ENCODE measurements around the gene UBR2.
"Not testable (repeated sequence)": the region's sequence is repeated elsewhere in the genome, so short reads cannot be mapped to it uniquely, and the experiment has no call there.

UBR2 gene

GRCh38 chr6:42555477-42556457, 8.1 kb upstream of the UBR2 start:
- DNase-seq, result no peak

GRCh38 chr6:42556462-42556861, 7.4 kb upstream of the UBR2 start:
- DNase-seq, result no peak

GRCh38 chr6:42559276-42559675, 4.6 kb upstream of the UBR2 start:
- not testable (repeated sequence) for DNase-seq

- no peak for DNase-seq
Measured at GRCh38 chr6:42561986-42562385, 1.8 kb upstream of the UBR2 start.

- no peak for DNase-seq
Measured at GRCh38 chr6:42562788-42563405, 932 bp upstream of the UBR2 start.

GRCh38 chr6:42564506-42564825, 637 bp downstream of the UBR2 start:
- DNase-seq, result no peak

GRCh38 chr6:42565823-42566613, 2.2 kb downstream of the UBR2 start:
- DNase-seq, result no peak

GRCh38 chr6:42566614-42567208, 2.9 kb downstream of the UBR2 start:
- DNase-seq, result no peak

- not testable (repeated sequence) for DNase-seq
Measured at GRCh38 chr6:42567237-42567636, 3.4 kb downstream of the UBR2 start.

GRCh38 chr6:42569102-42570028, 5.5 kb downstream of the UBR2 start:
- no peak for DNase-seq

GRCh38 chr6:42571611-42572342, 7.9 kb downstream of the UBR2 start:
- DNase-seq, result no peak

GRCh38 chr6:42572523-42572922, 8.7 kb downstream of the UBR2 start:
- DNase-seq, result no peak

GRCh38 chr6:42576538-42576937, 12.7 kb downstream of the UBR2 start:
- DNase-seq, result not testable (repeated sequence)

GRCh38 chr6:42598300-42598699, 34.5 kb downstream of the UBR2 start:
- DNase-seq, result no peak

- DNase-seq, result no peak
Measured at GRCh38 chr6:42599558-42599957, 35.7 kb downstream of the UBR2 start.

- DNase-seq, result no peak
Measured at GRCh38 chr6:42604150-42604549, 40.3 kb downstream of the UBR2 start.

- DNase-seq, result not testable (repeated sequence)
Measured at GRCh38 chr6:42604699-42605098, 40.9 kb downstream of the UBR2 start.

- no peak for DNase-seq
Measured at GRCh38 chr6:42610416-42610815, 46.6 kb downstream of the UBR2 start.

- DNase-seq, result no peak
Measured at GRCh38 chr6:42615518-42615917, 51.7 kb downstream of the UBR2 start.

- no peak for DNase-seq
Measured at GRCh38 chr6:42616716-42617115, 52.9 kb downstream of the UBR2 start.

GRCh38 chr6:42618105-42618504, 54.3 kb downstream of the UBR2 start:
- DNase-seq, result no peak

All from activated CD4-positive, alpha-beta T cell treated with anti-CD3 and anti-CD28 coated beads, Interleukin-2, amount 50 U/mL, for 4 hours (primary cell).